Measurements from ENCODE around the gene DZIP1. TPM values are rescaled to one million over a fixed set of nuclear protein-coding genes. Genes with fewer than 3 reads are reported as not detected.

The DZIP1 gene
- total and polyA plus RNA-seq, 2 of the 13 experiments (the other 11 are each of a cell fraction or from before 2014, with no cell fraction given) = 11.0 to 36.7 TPM

DNA sequence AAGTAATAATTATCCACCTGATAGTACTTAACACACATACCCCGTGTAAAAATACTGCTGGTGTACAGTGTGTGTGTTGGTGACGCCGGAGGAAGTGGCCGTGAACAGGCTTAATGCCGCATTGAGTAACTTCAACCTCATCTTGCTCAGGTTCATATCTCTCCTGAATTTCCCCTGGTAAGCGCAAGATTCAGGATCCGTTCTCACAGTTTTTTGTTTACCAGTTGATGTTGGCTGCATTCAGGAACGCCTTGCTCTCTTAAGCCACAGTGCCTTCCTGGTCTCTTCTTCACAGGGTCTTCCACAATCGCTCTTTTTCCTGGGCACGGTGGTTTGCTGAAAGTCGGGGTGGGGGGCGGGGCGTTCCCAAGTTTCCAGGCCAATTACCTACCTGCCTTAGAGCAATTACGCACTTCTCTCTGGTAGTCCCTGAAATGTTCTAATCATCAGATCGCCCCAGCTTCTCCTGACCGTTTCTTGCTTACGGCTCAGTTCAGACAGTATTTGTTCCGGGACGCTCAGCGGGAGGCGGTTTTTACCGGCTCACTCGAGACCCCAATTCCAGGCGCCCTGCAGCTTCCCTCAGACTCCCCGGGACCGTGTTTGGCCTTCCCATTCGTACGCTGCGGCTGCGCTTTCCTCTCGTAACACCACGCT is 31.7 kb upstream of the DZIP1 start (continued):
- TF ChIP-seq, protein P1, sequence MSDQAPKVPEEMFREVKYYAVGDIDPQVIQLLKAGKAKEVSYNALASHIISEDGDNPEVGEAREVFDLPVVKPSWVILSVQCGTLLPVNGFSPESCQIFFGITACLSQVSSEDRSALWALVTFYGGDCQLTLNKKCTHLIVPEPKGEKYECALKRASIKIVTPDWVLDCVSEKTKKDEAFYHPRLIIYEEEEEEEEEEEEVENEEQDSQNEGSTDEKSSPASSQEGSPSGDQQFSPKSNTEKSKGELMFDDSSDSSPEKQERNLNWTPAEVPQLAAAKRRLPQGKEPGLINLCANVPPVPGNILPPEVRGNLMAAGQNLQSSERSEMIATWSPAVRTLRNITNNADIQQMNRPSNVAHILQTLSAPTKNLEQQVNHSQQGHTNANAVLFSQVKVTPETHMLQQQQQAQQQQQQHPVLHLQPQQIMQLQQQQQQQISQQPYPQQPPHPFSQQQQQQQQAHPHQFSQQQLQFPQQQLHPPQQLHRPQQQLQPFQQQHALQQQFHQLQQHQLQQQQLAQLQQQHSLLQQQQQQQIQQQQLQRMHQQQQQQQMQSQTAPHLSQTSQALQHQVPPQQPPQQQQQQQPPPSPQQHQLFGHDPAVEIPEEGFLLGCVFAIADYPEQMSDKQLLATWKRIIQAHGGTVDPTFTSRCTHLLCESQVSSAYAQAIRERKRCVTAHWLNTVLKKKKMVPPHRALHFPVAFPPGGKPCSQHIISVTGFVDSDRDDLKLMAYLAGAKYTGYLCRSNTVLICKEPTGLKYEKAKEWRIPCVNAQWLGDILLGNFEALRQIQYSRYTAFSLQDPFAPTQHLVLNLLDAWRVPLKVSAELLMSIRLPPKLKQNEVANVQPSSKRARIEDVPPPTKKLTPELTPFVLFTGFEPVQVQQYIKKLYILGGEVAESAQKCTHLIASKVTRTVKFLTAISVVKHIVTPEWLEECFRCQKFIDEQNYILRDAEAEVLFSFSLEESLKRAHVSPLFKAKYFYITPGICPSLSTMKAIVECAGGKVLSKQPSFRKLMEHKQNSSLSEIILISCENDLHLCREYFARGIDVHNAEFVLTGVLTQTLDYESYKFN (CRISPR knock-in tag; conservative IDR thresholded peaks at IDR 0.05) = no peak
- TF ChIP-seq ZNF589 (CRISPR knock-in tag; conservative IDR thresholded peaks at IDR 0.05) (0 out of 2 replicates have a peak, but pooled peaks have one; percentile 30), ZNF781 (CRISPR knock-in tag; IDR thresholded peaks at IDR 0.05; ENCODE audit: borderline replicate concordance, not compliant biosample characterization) (peak; percentile 87), ZNF878 (CRISPR knock-in tag; IDR thresholded peaks at IDR 0.05) (0 out of 2 replicates have a peak, but pooled peaks have one; percentile 15), ZNF17 (CRISPR knock-in tag; IDR thresholded peaks at IDR 0.05) (no peak), HDAC2 (CRISPR knock-in tag; IDR thresholded peaks at IDR 0.05) (0 out of 2 replicates have a peak, but pooled peaks have one; percentile 10), KAT8 (CRISPR knock-in tag; IDR thresholded peaks at IDR 0.05) (no peak), MBNL3 (CRISPR knock-in tag; conservative IDR thresholded peaks at IDR 0.05) (no peak), ZNF782 (CRISPR knock-in tag; IDR thresholded peaks at IDR 0.05; ENCODE audit: borderline replicate concordance) (no peak), ZNF251 (CRISPR knock-in tag; IDR thresholded peaks at IDR 0.05) (no peak), TBP (CRISPR knock-in tag; IDR thresholded peaks at IDR 0.05) (no peak), HOXA5 (CRISPR knock-in tag; IDR thresholded peaks at IDR 0.05) (no peak; the same call in 1 of the 2 replicates), ZC3H13 (CRISPR knock-in tag; IDR thresholded peaks at IDR 0.05) (no peak)
- TF ChIP-seq, protein P2, sequence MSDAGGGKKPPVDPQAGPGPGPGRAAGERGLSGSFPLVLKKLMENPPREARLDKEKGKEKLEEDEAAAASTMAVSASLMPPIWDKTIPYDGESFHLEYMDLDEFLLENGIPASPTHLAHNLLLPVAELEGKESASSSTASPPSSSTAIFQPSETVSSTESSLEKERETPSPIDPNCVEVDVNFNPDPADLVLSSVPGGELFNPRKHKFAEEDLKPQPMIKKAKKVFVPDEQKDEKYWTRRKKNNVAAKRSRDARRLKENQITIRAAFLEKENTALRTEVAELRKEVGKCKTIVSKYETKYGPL (CRISPR knock-in tag; IDR thresholded peaks at IDR 0.05) = 0 out of 2 replicates have a peak, but pooled peaks have one; percentile 11
- TF ChIP-seq, protein P3, sequence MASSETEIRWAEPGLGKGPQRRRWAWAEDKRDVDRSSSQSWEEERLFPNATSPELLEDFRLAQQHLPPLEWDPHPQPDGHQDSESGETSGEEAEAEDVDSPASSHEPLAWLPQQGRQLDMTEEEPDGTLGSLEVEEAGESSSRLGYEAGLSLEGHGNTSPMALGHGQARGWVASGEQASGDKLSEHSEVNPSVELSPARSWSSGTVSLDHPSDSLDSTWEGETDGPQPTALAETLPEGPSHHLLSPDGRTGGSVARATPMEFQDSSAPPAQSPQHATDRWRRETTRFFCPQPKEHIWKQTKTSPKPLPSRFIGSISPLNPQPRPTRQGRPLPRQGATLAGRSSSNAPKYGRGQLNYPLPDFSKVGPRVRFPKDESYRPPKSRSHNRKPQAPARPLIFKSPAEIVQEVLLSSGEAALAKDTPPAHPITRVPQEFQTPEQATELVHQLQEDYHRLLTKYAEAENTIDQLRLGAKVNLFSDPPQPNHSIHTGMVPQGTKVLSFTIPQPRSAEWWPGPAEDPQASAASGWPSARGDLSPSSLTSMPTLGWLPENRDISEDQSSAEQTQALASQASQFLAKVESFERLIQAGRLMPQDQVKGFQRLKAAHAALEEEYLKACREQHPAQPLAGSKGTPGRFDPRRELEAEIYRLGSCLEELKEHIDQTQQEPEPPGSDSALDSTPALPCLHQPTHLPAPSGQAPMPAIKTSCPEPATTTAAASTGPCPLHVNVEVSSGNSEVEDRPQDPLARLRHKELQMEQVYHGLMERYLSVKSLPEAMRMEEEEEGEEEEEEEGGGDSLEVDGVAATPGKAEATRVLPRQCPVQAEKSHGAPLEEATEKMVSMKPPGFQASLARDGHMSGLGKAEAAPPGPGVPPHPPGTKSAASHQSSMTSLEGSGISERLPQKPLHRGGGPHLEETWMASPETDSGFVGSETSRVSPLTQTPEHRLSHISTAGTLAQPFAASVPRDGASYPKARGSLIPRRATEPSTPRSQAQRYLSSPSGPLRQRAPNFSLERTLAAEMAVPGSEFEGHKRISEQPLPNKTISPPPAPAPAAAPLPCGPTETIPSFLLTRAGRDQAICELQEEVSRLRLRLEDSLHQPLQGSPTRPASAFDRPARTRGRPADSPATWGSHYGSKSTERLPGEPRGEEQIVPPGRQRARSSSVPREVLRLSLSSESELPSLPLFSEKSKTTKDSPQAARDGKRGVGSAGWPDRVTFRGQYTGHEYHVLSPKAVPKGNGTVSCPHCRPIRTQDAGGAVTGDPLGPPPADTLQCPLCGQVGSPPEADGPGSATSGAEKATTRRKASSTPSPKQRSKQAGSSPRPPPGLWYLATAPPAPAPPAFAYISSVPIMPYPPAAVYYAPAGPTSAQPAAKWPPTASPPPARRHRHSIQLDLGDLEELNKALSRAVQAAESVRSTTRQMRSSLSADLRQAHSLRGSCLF (CRISPR knock-in tag; IDR thresholded peaks at IDR 0.05; ENCODE audit: borderline replicate concordance) = no peak
- TF ChIP-seq, protein P4, sequence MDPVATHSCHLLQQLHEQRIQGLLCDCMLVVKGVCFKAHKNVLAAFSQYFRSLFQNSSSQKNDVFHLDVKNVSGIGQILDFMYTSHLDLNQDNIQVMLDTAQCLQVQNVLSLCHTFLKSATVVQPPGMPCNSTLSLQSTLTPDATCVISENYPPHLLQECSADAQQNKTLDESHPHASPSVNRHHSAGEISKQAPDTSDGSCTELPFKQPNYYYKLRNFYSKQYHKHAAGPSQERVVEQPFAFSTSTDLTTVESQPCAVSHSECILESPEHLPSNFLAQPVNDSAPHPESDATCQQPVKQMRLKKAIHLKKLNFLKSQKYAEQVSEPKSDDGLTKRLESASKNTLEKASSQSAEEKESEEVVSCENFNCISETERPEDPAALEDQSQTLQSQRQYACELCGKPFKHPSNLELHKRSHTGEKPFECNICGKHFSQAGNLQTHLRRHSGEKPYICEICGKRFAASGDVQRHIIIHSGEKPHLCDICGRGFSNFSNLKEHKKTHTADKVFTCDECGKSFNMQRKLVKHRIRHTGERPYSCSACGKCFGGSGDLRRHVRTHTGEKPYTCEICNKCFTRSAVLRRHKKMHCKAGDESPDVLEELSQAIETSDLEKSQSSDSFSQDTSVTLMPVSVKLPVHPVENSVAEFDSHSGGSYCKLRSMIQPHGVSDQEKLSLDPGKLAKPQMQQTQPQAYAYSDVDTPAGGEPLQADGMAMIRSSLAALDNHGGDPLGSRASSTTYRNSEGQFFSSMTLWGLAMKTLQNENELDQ (CRISPR knock-in tag; IDR thresholded peaks at IDR 0.05; ENCODE audit: borderline replicate concordance) = no peak

Data from HepG2 (cell line).